Peyer's patch (tissue), 4 donors: ENCODE results near the gene HAND1.

Experiments used
- POLR2A ChIP-seq, 2 donors: fragments of 450-650 bp; IDR thresholded peaks; one replicate each; pipeline ENCODE4 v1.5.1; 2017; ENCODE audit warnings: antibody characterized with exemption in 2 of 2, mild to moderate bottlenecking in 2 of 2, moderate library complexity in 2 of 2
- TF ChIP-seq, protein P1 (sequence below), 6 experiments: fragments of 450-650 bp in 4 of 6; fragments of 200-600 bp in 2 of 6; sonication (generic) in 1 of 6; IDR thresholded peaks; one replicate each; pipeline ENCODE4 v1.5.1; 2017 to 2019; ENCODE audit warnings: antibody characterized with exemption in 6 of 6, mild to moderate bottlenecking in 3 of 6, moderate library complexity in 1 of 6

DNA sequence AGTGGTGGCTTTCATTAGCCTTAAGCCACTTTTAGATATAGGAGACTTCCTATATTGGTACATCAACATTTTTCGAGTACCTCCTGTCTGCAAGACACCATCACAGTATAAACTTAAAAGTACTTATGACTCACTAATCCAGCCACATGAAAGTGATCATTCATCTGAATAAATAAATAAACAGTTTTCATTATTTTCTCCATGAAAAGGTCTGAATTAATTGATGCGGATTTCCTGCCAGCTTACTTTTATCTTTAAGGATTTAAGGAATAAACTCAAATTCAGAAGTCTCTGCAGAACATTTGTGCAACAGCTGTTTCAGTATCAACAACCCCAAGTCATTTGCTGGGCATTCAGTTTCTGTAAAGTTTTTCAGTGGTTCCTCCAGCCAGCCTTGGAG, 28.2 kb downstream of the HAND1 start:
- TF ChIP-seq, protein P1, sequence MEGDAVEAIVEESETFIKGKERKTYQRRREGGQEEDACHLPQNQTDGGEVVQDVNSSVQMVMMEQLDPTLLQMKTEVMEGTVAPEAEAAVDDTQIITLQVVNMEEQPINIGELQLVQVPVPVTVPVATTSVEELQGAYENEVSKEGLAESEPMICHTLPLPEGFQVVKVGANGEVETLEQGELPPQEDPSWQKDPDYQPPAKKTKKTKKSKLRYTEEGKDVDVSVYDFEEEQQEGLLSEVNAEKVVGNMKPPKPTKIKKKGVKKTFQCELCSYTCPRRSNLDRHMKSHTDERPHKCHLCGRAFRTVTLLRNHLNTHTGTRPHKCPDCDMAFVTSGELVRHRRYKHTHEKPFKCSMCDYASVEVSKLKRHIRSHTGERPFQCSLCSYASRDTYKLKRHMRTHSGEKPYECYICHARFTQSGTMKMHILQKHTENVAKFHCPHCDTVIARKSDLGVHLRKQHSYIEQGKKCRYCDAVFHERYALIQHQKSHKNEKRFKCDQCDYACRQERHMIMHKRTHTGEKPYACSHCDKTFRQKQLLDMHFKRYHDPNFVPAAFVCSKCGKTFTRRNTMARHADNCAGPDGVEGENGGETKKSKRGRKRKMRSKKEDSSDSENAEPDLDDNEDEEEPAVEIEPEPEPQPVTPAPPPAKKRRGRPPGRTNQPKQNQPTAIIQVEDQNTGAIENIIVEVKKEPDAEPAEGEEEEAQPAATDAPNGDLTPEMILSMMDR (IDR thresholded peaks at IDR 0.05): no peak
- no peak for TF ChIP-seq POLR2A (IDR thresholded peaks at IDR 0.05)
